HEK293 (cell line): ENCODE measurements around the gene PRKCA.

ENCODE experiments used
- CTCF ChIP-seq: fragments of 450-650 bp; formaldehyde crosslinking; IDR thresholded peaks from 2 replicates; pipeline ENCODE4 v1.5.1; 2016; ENCODE audit warnings: missing biosample characterization, missing genetic modification characterization
- PRDM4 ChIP-seq: fragments of 450-650 bp; formaldehyde crosslinking; IDR thresholded peaks from 2 replicates; pipeline ENCODE4 v1.5.1; 2017; ENCODE audit warnings: missing biosample characterization, missing genetic modification characterization
- REST ChIP-seq: fragments of 450-650 bp; formaldehyde crosslinking; IDR thresholded peaks from 2 replicates; pipeline ENCODE4 v1.5.1; 2016; ENCODE audit warnings: missing biosample characterization, missing genetic modification characterization
- SETDB1 ChIP-seq: IDR thresholded peaks from one replicate; pipeline ENCODE4 v1.6.1; 2017; ENCODE audit warnings: mild to moderate bottlenecking, low read length, moderate library complexity, mixed read lengths; ENCODE audit not compliant: insufficient read length
- YY1 ChIP-seq: fragments of 450-650 bp; formaldehyde crosslinking; IDR thresholded peaks from 2 replicates; pipeline ENCODE4 v1.5.1; 2018; ENCODE audit warnings: missing biosample characterization, missing genetic modification characterization
- ZBTB20 ChIP-seq: fragments of 450-650 bp; formaldehyde crosslinking; IDR thresholded peaks from 2 replicates; pipeline ENCODE4 v1.5.1; 2016; ENCODE audit warnings: missing biosample characterization, missing genetic modification characterization
- ZNF169 ChIP-seq: fragments of 450-650 bp; formaldehyde crosslinking; IDR thresholded peaks from 2 replicates; pipeline ENCODE4 v1.5.1; 2016; ENCODE audit warnings: missing biosample characterization, missing genetic modification characterization
- ZNF274 ChIP-seq, 2 experiments: fragments of 200-500 bp in 1 of 2; fragments of 450-650 bp in 1 of 2; sonication (Bioruptor generic) in 1 of 2; formaldehyde crosslinking in 1 of 2; IDR thresholded peaks; 2 replicates each; pipeline versions ENCODE4 v1.5.1 to v1.6.1; 2014 to 2016; ENCODE audit warnings: borderline replicate concordance in 1 of 2, inconsistent platforms in 1 of 2, low read length in 1 of 2, missing biosample characterization in 1 of 2, missing genetic modification characterization in 1 of 2

- TF ChIP-seq ZNF274 (IDR thresholded peaks at IDR 0.05; ENCODE audit: low read length) (no peak), ZNF274 (tag by site-specific recombination; IDR thresholded peaks at IDR 0.05; ENCODE audit: borderline replicate concordance) (no peak), CTCF (tag by site-specific recombination) (no peak), ZNF169 (no peak), YY1 (no peak), REST (tag by site-specific recombination) (no peak), PRDM4 (tag by site-specific recombination) (no peak), SETDB1 (no peak), ZBTB20 (tag by site-specific recombination) (no peak)
Measured at GRCh38 chr17:66684261-66684660, 381.8 kb downstream of the PRKCA start.
